ENCODE measurements around the gene ZCCHC2.

ZCCHC2 gene

GRCh38 chr18:62539284-62540165 is 16.7 kb downstream of the ZCCHC2 start:
- DNase-seq: no peak

- no peak for DNase-seq
These were observed 20.2 kb downstream of the ZCCHC2 start for GRCh38 chr18:62543021-62543420.

GRCh38 chr18:62545098-62545497 is 22.3 kb downstream of the ZCCHC2 start:
- no peak for DNase-seq

GRCh38 chr18:62549755-62550154 is 26.9 kb downstream of the ZCCHC2 start:
- DNase-seq: no peak

DNA sequence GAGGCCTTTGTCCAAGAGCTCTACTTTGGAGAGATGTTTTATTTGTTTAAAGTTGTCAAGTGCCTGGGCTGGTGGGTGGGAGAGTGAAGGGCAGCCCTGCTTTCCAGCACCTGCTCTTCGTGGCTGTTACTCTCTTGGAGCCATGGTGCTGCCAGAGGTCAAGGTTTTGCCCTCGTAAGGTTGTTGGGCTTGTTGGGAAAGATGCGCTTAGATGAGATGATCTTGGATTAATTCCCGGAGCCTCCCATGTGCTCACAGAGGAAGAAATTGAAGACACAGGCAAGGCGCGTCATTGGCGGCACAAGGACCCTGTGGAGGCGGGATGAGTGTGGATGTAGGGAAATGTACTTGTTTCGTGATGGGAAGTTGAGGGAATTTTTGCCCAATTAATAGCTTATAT is 27.9 kb downstream of the ZCCHC2 start:
- DNase-seq: no peak

- no peak for DNase-seq
These were observed 29.2 kb downstream of the ZCCHC2 start for GRCh38 chr18:62551972-62552513.

- DNase-seq: no peak
These were observed 31.4 kb downstream of the ZCCHC2 start for GRCh38 chr18:62554061-62554815.

DNA sequence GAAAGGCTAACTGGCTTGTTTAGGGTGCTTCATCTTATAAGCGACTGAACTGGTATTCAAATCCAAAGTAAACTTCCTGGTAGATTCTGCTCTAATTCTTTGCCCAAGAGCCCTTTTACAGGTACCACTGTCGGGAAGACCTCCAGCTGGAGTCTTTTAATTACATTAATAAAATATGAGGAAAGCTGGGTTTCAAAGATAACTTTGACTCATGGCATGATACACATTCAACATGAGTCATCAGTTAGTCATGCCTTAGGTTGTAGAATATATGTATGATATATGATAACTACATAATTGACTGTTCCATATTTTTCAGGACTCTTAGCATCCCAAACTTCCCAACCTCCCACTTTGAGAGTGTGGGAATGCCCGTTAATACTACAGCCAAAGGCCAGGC is 32.3 kb downstream of the ZCCHC2 start:
- DNase-seq: no peak

GRCh38 chr18:62556397-62556796 is 33.6 kb downstream of the ZCCHC2 start:
- DNase-seq: no peak

- no peak for DNase-seq
These were observed 35.3 kb downstream of the ZCCHC2 start for GRCh38 chr18:62558015-62558663.

DNA sequence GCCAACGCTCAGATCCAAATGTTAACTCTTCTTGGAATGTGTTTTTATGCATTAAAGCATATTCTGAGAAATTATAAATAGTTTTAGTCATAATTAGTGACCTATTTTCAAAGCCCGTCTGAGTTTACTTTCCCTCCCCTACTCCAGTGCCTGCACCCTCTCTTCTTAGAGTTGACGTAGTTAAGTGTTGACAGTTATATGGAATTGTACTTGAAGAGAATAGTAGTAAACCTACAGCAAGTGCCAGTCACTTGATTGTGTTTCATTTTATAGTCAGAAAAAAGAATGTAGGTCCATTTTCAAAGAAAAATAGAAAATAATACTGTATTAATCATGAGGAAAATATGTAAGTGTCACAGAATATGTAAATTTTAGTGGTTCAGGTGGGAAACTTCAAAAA is 41.2 kb downstream of the ZCCHC2 start:
- no peak for DNase-seq

GRCh38 chr18:62566199-62566598 is 43.4 kb downstream of the ZCCHC2 start:
- DNase-seq: peak; percentile 39

DNA sequence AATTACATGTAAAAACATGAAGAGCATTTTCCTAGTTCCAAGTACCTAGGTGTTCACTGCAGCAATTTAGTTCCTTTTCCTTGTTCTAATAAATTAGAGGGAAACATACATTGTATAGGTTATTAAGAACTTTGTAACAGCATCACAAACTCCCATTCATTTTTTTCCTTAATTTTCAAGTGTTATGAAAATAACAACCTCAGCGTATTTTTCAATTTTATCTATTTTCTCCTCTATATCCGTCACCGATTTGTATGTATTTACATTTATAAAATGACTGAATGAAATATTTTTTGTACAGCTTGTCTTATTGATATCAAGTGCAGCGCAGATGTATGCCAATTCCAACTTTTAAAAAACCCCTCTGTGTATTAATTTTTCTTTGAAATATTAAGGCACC is 44.0 kb downstream of the ZCCHC2 start:
- no peak for DNase-seq

DNA sequence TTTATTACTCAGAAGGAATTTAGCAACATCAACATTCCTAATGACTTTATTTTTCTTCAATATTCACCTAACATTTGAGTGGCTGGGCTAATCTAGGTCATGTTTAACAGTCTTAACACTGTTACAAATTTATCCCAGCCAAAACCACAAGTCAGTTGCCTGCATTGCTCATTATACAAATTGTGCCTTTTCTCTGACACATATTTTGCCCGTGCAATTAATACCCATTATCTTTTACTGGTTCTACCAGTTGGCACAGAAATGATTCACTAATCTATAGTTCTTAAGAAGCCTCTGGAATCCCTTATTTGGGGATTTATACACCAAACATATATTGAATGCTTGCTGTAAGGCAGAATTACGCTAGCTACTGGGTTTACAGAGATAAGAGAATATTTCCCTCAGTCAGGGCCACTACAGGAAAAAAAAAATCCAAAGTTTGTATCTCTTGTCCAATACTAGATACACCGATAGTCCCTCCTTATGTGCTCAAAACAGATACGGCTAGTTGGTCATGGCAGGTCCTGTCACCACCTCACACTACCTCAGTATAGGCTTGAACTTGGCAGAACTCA is 46.3 kb downstream of the ZCCHC2 start:
- no peak for DNase-seq

DNA sequence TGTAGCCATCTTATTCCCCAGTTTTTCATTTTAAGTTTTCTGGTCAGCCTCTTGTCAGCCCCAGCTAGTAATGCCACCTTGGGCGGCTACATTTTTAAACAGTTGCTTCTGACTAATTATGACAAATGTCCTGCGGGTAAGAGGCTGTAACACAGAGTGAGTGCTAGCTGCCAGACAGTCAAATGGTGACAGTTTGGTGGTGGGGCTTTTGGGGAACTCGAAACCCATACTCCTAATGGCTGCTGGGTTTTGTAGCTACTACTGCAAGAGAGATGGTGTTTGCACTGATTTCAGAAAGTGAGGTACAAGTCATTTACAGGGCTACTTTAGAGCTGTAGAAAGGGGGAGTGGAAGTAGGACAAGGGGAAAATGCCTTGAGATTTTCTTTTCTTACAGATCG is 48.2 kb downstream of the ZCCHC2 start:
- DNase-seq: no peak

GRCh38 chr18:62571648-62572047 is 48.8 kb downstream of the ZCCHC2 start:
- DNase-seq: no peak

DNA sequence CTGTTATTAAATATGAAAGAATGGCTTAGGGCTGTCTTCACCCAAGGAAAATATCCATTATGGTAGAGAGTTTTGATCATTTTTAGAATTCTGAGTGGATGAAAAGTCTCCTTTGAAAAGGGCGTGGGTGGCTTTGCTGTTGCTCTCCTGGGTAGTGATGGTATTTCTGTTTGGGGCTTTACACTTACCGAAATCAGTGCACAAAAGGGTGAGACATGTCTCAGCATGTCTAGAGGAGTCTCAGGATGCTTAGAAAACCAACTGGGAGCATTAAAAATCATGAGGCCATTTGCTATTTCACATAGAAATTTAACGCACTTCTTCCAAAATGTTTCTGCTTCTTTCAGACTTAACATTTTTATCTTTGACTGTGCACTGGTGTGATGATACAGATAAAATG is 49.6 kb downstream of the ZCCHC2 start:
- DNase-seq: no peak

- no peak for DNase-seq
These were observed 52.0 kb downstream of the ZCCHC2 start for GRCh38 chr18:62574776-62575175.

DNA sequence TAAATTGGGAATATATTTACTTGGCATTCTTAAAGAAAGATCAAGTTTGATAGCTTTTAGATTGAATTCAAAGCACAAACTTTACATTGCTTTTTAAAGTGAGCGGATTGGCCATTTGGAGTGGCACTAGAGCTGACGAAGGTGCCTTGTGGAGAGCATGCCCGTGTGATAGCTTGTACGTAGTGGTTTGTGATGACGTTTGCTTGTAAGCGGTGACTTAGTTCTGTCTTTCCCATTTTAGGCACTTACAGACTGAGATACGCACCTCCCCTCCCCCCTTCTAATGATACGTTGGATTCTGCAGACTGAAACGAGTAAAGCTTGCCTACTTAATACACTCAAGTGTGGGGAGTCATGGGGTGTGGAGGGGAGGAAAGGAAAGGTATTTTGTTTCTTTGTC is 53.4 kb downstream of the ZCCHC2 start:
- DNase-seq: no peak

- no peak for DNase-seq
These were observed 54.2 kb downstream of the ZCCHC2 start for GRCh38 chr18:62576845-62577512.

- no peak for DNase-seq
These were observed 54.9 kb downstream of the ZCCHC2 start for GRCh38 chr18:62577765-62578164.

DNA sequence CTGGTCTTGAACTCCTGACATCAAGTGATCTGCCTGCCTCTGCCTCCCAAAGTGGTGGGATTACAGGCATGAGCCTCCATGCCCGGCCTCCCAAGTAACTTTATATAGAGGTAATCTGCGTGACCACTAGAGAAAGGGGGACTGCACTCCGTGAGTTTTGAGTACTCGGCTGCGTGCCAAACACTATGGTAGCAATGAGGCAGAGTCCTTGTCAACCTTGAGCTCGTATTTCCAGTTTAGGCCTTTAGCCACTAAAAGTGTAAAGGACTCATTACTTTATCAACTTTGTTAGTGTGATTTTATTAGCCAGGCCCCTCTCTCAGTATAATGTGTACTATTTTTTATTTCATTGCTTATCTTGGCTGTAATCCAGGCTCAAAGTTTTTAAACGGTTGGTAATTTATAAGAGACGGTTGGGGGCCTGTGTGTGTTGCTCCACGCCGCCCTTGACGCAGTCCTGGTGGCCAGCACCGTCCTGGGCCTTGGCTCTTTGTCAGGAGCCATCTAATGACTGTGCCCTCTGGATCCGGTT is 56.2 kb downstream of the ZCCHC2 start:
- no peak for DNase-seq

All from femur (tissue), 1 donor.